NK-92 (cell line): ENCODE data around the gene CPZ.

Source experiments
- DNase-seq: peaks from one replicate; lab custom pipeline; 2025; ENCODE audit not compliant: unreplicated experiment; lab: John Stamatoyannopoulos, UW

Gene CPZ

DNA sequence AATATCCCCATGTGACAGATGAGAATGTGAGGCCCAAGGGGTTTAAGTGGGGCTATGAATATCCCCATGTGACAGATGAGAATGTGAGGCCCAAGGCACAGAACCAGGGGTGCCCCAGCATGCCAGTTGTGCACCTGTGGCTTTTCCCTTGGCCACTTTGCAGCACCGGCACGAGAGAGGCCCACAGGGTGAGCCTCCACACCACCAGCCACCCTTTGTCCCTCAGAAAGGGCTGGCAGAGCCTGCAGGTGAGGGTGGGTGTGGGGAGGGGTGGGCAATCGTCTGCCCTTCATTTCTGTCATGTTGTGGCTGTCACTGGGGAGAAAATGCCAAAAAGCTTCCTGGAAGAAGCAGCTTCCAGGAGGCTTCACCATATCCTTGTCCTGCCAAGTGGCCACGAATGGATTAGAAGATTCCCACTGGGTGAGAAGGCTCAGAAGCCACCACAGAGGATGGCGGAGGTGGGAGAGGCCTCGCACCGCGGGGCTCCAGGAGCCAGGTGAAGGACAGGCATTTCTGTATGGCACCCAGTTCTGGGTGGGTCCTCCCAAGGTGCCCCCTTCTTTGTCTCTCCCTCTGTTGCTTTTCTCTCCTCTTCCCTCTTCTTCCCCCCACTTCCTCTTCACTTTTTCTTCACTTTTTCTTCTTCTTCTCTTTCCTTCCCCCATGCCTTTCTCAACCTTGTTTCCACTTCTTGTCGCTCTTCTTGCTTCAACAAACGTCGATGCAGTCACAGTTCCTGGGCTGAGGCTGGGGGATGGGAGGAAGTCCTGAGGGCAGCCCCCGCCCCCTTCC lies 12.8 kb upstream of the CPZ start:
- DNase-seq, result no peak

DNA sequence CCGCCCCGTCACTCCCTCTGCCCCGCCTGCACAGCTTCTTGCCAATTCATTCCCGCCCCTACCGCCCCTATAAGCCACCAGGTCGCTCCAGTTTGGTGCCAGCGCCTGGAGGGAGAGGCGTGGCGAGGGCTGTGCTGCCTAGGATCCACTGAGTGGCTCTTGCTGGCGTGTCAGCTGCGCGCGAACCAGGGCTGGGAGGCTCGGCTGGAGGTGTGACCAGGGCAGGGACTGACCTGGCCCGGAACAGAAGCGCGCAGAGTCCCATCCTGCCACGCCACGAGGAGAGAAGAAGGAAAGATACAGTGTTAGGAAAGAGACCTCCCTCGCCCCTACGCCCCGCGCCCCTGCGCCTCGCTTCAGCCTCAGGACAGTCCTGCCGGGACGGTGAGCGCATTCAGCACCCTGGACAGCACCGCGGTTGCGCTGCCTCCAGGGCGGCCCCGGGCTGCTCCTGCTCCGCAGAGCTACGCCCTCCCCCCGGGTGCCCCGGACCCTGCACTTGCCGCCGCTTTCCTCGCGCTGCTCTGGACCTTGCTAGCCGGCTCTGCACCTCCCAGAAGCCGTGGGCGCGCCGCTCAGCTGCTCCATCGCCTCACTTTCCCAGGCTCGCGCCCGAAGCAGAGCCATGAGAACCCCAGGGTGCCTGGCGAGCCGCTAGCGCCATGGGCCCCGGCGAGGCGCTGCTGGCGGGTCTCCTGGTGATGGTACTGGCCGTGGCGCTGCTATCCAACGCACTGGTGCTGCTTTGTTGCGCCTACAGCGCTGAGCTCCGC lies 12.1 kb upstream of the CPZ start, which contains the start of gene GPR78:
Gene GPR78, plus strand, starts transcription at position 72 of the 773 bp plus-strand sequence. Its CDS starts 591 bp downstream, at position 663.
- no peak for DNase-seq

DNA sequence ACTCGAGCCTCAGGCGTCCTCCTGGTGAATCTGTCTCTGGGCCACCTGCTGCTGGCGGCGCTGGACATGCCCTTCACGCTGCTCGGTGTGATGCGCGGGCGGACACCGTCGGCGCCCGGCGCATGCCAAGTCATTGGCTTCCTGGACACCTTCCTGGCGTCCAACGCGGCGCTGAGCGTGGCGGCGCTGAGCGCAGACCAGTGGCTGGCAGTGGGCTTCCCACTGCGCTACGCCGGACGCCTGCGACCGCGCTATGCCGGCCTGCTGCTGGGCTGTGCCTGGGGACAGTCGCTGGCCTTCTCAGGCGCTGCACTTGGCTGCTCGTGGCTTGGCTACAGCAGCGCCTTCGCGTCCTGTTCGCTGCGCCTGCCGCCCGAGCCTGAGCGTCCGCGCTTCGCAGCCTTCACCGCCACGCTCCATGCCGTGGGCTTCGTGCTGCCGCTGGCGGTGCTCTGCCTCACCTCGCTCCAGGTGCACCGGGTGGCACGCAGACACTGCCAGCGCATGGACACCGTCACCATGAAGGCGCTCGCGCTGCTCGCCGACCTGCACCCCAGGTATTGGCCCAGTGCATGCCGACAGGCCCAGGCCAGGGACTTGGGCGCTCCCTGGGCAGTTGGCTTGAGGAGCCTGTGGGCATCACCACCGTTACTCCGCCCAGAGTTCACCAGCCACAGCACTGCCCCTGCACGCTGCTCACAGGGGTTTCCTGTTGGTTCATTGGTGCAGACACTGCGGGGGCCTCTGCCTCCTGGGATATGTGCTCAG lies 11.3 kb upstream of the CPZ start:
- no peak for DNase-seq

DNA sequence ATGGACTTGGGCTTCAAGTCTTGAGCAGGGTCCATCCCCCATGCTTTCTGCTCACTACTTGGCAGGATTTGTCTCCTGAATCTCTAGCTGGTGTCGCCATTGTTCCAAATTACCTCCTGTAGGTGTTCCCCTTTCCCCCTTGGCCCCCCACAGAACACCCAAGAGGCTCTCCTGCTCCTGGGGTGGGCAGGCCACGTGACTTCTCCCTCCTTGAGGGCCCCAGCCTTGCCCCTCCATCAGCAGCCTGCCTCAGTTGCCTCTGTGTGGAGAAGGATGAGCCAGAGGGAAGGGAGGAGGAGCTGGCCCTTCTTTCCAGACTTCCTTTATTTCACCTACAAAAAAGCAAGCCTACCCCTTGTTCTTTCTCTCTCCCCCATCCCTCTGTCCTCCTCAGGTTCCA lies 10.5 kb upstream of the CPZ start:
- no peak for DNase-seq

DNA sequence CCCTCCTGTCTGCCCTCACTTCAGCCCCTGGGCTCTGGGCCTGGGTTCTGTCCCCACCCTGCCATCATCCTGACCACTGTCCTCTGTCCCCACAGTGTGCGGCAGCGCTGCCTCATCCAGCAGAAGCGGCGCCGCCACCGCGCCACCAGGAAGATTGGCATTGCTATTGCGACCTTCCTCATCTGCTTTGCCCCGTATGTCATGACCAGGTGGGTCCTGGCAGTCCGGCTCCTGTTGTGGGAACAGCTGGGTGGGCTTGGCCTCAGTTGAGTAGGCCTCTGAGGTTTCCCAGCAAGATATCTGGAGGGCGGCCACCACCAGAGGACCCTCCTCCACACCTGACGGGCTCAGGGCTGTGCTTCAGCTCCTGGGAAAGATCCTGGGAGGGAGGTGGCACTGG lies 10.1 kb upstream of the CPZ start:
- DNase-seq, result no peak

DNA sequence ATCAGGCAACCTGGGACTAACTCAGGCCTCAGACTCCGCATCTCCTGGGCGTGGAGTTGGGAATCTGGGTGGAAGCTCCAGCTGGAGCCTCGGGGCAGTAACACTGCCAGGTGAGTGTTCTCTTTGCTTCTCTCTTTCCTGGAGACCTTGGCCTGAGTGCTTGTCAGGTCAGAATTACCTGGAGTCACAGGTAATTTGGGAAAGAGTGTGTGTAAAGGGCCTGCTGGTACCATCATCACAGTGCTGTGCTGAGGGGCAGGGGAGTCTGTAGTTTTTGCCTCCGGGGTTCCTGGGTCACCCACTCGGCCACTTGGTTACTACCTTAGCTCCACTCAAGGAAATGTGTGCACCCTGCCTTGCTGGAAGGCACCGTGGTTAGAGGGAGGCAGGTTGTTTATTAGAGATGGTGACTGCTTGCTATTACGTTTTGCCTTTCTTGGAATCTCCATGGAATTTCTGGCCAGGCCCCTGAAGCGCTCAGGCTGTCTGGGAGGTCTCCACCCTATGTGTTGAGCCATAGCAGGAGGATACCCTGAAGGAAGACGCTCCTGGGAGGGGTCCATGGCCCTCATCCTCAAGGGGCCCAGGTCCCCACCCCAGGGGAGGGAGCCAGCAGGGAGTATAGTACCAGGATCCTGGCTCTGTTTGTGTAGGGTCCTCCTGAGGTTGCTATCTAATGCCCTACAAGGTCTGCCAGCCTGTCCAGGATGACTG lies 9.5 kb upstream of the CPZ start:
- no peak for DNase-seq

DNA sequence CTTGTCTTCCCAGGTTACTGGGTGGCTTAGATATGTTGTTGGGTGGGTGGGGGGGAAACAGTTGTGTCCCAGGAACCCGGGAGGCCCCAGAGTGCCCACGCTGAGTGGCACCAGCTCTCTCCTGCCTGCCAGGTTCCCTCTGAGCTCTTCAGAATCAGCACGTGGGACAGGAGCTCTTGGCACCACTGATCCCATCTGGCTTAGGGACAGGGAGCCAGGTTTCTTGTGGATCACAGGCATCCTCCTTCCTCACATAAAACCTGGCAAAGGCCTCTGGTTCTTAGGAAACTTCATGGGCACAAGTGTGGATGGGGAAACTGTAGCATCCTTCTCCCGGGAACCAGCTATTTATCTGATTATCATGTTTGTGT lies 8.9 kb upstream of the CPZ start:
- DNase-seq, result no peak

DNA sequence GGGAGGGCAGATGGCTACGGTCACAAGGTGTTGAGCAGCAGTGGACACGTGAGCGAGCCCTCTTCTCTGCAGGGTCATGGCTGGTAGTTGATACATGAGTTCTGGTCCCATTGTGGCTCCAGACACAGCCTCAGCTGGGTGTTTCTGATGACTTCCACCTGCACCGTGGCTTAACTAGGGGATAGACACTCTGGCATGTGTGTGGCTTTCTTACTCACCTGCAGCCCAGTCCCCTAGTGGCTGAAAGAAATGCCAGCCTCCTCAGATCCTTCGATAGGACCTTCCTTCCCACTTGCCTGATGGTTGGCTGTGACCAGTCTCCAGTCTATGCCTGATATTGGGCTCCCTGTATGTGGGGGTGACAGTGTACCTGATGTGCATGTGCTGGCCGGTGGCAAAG lies 7.4 kb upstream of the CPZ start:
- no peak for DNase-seq

DNA sequence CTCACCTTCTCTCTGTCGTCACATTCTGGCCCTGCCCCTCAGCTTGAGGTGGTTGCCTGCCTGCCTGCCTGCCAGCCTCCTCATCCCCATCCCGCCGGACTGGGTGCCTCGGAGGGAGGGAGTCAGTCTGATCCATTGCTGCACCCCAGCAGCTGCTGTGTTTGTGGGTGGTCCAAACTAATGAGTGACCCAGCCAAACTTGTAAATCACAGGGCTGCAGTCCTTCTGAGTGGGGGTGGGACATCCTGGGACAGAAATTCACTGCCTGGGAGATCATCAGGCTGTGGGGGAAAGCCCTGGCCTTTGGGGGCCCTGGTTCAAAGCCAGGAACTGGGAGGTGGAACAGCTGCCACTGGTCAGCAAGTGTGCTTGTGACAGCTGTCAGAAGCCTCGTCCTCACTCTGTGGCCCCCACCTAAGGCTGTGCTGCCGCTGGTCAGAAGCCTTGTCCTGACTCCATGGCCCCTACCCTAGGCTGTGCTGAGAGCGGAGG lies 6.8 kb upstream of the CPZ start:
- no peak for DNase-seq

DNA sequence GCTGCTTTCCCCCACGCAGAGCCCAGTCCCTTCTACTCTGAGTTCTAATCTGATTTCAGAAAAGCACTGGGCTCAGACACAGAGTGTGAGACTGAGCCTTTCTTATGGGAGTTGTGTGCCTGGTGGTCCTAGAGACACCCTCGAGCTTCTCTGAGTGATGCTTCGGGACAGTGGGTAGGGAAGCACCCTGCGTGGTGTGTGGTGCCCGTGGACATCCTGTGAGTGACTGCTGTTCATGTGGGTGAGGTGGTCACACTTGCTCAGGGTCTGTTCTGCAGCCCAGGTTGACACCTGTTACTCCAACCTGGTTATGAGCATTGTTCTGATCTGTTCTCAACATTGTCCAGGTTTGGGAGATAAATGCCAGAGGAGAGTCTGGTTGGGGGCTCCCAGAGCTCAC lies 6.3 kb upstream of the CPZ start:
- no peak for DNase-seq

DNA sequence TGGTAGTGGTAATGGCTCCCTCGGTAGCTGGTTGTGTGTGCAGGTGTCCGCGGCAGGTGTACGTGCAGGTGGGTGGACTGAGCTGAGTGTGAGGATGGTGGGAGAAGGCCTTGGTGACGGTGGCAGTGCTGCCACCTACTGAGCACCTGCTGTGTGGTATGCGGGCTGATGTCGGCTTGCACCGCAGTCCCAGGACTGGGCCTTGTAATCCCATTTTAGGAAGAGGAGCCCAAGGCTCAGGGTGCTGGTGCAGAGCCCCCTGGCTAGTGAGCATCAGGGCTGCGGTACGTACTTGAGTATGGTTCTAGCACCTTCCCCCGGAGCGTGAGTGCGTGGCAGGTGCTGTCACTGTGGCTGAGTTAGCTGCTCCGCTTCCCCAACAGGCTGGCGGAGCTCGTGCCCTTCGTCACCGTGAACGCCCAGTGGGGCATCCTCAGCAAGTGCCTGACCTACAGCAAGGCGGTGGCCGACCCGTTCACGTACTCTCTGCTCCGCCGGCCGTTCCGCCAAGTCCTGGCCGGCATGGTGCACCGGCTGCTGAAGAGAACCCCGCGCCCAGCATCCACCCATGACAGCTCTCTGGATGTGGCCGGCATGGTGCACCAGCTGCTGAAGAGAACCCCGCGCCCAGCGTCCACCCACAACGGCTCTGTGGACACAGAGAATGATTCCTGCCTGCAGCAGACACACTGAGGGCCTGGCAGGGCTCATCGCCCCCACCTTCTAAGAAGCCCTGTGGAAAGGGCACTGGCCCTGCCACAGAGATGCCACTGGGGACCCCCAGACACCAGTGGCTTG lies 5.7 kb upstream of the CPZ start:
- DNase-seq, result no peak

DNA sequence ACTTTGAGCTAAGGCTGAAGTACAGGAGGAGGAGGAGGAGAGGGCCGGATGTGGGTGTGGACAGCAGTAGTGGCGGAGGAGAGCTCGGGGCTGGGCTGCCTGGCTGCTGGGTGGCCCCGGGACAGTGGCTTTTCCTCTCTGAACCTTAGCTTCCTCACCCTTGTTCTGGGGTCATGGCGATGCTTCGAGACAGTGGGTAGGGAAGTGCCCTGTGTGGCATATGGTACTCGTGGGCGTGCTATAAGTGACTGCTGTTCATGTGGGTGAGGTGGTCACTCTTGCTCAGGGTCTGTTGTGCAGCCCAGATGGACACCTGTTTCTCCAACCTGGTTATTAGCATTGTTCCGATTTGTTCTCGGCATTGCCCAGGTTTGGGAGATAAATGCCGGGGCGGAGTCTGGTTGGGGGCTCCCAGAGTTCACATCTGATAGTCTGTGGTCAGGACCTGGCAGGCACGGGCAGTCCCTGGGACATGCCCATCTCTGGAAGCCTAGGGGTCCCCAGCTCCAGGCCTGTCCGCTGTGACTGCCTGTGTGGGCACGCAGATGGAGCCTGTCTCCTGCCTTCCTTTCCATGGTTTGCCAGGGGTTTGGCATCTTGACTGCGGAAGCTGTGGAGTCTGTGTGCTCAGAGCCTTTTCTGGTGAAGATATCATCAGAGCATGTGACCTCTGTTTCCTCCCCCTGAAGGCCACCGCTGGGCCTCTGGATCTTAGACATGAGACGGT lies 4.9 kb upstream of the CPZ start:
- no peak for DNase-seq

DNA sequence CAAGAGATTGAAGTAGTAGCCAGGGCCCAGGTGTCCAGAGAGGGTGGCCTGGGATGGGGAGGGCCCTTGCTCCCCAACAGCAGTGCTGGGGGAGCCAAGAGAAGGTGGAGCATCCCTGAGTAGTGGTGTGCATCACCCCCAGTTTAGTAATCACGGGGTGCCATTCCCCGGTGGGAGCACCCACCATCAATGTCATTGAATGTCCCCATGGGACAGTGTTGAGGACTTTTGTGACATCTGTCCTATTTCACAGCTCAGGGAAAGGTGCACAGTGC lies 4.4 kb upstream of the CPZ start:
- no peak for DNase-seq

DNA sequence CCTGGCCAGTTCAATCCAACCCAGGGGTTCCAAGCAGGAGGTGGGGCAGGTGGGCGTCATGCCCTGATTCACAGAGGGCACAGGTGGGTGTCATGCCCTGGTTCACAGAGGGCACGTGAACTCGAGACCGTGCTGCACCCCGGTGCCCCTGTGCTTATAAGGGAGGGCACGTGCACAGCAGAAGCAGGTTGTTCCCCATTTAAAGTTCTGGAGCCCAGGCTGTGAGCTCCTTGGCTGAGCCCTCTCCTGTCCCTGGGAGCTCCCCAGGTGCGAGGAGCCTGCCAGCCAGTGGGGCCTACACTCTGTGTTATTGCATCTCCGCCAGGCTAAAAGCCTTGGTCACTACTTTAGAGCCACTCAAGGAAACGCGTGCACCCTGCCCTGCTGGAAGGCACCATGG lies 3.2 kb upstream of the CPZ start:
- no peak for DNase-seq

DNA sequence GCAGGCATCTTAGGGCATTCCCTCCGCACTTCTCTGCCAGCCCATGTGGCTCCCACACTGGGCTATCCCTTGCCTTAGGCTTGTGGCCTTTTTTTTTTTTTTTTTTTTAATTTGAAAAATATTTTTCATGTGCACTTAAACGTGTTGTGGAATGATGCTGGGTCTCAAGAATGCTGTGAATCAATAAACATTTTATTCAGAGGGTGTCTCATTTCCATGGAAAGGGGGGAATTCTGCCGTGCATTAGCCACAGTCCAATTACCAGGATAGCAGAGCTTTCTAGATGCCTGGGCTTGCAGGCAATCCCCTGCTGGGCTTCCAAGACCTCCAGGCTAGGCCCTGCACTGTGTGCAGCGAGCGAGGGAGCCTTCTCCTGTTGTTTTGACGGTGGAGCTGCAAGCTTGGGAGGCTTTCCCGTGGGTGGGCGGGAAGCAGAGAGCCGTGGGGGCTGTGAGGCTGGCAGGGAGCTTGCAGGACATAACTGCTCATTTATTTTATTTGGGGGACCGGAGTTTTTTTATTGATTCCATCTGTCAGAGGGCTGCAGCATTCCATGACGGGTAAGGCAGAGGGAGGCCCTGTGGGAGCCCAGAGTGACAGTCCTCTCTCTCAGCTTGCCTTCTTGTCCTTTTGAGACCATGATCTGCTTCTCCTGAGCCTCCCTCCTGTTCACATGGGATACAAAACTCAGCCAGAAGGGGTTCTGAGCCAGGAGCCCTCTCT lies 2.6 kb upstream of the CPZ start:
- no peak for DNase-seq

DNA sequence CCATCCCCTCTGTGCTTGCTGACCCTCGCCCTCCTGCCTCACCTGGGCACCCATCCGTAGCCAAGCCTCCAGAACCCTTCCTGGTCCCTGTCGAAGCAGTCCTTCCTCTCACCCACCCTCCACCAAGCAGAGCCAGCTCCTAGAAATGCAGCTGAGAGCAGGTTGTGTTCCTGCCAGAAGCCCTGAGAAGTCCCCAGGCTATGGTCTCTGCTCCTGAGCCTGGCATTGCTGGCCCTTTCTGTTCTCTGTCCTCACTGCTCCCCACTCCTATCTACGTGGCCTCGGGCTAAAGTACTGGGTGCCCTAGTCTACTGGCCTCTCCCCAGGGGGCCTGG lies 2.1 kb upstream of the CPZ start:
- no peak for DNase-seq

DNA sequence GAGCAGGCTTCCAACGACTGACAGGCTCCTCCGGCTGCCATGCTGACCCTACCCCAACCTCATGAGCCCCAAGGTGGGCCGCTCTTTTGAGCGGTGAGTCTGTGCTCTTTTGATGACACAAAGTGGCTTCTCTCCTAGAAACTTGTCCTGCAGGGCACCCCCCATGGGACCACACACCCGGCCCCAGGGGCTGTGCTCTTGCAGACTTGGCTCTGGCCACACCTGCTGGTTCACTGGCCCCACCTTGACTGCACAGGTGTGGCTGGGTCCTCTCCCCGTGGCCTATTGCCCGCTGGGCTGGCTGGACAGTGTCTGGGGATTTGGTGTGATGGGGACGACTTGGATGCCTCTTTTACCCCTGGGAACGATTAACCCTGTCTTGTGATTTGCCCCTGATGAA lies 1.5 kb upstream of the CPZ start:
- DNase-seq, result no peak

DNA sequence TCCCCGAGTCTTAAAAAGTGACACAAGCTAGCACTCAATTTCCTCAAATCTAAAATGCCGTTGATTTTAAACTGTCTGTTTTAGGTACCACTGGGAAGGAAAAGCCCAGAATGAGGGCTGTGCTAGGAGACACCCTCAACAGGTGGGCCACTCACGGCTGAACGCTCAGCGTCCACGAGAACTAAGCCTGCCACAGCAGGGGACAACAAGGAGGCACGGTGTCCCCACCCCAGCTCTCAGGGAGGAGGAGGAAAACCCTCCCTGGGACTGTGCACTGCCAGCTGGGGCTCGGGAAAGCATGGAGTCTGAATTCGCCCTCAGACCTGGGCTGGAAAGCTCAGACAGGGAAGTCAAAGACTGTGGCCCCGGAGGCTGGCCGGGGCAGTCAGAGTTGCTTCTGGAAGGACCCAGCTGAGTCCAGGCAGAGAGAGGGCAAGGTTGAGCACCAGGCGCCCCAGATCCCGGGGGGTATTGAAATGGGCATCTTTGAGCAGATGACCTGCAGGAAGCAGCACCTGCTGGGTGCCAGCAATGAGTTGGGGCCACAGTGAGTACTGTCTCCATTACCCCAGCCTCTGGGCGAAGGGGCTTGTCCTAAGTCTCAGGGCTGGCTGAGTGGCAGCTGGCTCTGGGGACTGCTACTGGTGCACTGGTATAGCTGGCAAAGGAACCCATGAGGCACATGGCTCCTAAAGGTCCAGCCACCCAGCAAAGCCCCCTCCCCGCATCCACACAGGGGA lies 769 bp upstream of the CPZ start:
- no peak for DNase-seq
